Progenitor cell of endocrine pancreas (in vitro differentiated cells): ENCODE results near the gene MRRF. TPM values are rescaled to one million over a fixed set of nuclear protein-coding genes. Genes with fewer than 3 reads are reported as not detected.
A peak's percentile ranks its signal among the peaks of the same experiment; 100 is the strongest.

Experiments used
- DNase-seq: peaks from one replicate; pipeline ENCODE4 v3.0.0; 2021; ENCODE audit warnings: low spot score; ENCODE audit not compliant: unreplicated experiment
- H3K27ac Mint-ChIP-seq: 2 replicates; pipeline ENCODE4 v1.8.0; 2021; ENCODE audit warnings: mild to moderate bottlenecking, moderate library complexity, mixed read lengths
- H3K27me3 Mint-ChIP-seq: 2 replicates; pipeline ENCODE4 v1.8.0; 2021; ENCODE audit warnings: mixed read lengths
- H3K36me3 Mint-ChIP-seq: 2 replicates; pipeline ENCODE4 v1.8.0; 2022; ENCODE audit warnings: mixed read lengths; ENCODE audit not compliant: insufficient read depth
- H3K4me1 Mint-ChIP-seq: 2 replicates; pipeline ENCODE4 v1.8.0; 2021; ENCODE audit warnings: low read depth, mixed read lengths
- H3K4me3 Mint-ChIP-seq: 2 replicates; pipeline ENCODE4 v1.8.0; 2021; ENCODE audit warnings: low read depth, mild to moderate bottlenecking, moderate library complexity, mixed read lengths
- H3K9me3 Mint-ChIP-seq: 2 replicates; pipeline ENCODE4 v1.8.0; 2021; ENCODE audit warnings: low read depth, mixed read lengths
- total RNA-seq: library from RNA; stranded (reverse); gene quantifications from 2 replicates; pipeline ENCODE4 v1.2.1, GENCODE V29; 2021
- TF ChIP-seq, protein P1 (sequence below): fragments of 200-600 bp; sonication (generic); IDR thresholded peaks from one replicate; pipeline ENCODE4 v1.5.0; 2021; ENCODE audit warnings: antibody characterized with exemption, mild to moderate bottlenecking; ENCODE audit not compliant: unreplicated experiment

MRRF gene
- total RNA-seq, 1 donor from 2014 or later: 34.3 TPM

DNA sequence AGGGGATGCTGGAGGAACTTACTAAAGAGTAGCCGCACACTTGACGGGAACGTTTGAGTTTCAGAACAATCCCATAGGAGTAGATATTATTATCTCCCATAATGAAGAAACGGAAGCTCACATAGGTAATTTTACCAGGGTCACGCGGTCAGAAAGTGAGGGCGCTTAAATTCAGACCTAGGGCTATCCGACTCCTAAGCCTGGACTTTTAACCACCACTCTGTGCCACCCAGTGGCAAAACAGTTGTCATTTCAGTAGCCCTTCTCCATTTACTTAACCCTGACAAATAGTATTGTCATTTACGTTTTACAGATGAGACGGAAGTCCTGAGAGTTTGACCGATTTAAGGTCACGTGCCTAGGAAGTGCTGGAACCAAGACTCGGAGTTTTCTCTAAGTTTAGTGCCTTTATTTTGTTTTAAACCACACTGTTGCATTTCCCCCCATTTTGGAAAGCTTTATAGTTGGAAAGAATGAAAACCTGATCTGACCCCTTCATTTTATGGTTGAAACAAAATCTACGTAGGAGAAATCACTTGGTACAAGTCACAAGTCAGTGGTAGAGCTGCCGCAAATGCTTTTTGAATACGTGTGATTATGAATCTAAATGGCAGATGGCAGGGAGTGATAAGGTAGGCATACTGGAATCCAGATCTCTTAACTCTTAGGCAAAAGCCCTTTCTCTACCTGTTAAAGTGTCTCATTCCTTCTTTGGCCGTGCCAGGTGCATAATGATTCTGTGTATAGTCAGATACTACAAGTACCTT lies 650 bp downstream of the MRRF start:
- Mint-ChIP-seq H3K4me1 (peaks cover 21% of the 10 kb centered on the region), H3K27me3 (no peaks in the 10 kb centered on the region), H3K4me3 (peak overlapping the region; percentile 95), H3K27ac (peak overlapping the region; percentile 99), H3K9me3 (no peaks in the 10 kb centered on the region), H3K36me3 (peaks cover 5% of the 10 kb centered on the region)
- TF ChIP-seq, protein P1, sequence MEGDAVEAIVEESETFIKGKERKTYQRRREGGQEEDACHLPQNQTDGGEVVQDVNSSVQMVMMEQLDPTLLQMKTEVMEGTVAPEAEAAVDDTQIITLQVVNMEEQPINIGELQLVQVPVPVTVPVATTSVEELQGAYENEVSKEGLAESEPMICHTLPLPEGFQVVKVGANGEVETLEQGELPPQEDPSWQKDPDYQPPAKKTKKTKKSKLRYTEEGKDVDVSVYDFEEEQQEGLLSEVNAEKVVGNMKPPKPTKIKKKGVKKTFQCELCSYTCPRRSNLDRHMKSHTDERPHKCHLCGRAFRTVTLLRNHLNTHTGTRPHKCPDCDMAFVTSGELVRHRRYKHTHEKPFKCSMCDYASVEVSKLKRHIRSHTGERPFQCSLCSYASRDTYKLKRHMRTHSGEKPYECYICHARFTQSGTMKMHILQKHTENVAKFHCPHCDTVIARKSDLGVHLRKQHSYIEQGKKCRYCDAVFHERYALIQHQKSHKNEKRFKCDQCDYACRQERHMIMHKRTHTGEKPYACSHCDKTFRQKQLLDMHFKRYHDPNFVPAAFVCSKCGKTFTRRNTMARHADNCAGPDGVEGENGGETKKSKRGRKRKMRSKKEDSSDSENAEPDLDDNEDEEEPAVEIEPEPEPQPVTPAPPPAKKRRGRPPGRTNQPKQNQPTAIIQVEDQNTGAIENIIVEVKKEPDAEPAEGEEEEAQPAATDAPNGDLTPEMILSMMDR: no peak
- DNase-seq: no peak

DNA sequence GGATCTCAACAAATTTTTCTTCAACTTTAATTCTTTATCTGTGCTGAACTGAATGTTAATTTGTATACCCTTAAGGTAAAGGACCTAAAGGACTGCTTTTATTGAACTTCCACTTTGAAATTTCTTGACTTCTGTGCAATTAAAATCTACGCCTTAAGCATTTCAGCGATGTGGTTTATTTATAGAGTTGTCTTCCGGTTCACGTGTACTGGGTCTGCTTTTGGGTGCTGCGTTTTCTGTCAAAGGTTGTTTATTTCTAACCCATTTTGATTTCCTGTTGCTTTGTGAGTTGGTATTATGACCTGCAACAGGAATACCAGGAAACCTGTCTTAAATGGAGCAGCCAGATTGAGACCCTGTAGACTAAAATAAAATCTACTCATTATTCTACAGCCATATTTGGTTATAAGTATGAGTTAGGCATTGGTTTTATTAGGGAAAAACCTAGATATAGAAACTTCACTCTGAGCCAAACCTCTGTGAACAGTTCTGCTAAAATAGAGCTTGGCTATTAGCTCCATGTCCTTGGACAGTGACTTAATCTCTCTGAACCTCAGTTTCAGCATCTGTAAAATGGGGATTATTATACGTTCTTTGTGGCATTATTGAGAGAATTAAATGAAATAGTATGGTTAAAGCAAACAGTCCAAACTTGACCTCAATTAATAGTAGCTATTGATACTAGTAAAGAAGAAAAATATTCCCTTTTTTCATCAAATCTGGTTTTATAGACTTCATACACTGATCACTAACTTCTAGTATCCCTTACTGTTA lies 3.5 kb downstream of the MRRF start:
- Mint-ChIP-seq H3K9me3 (no peaks in the 10 kb centered on the region), H3K36me3 (peaks cover 8% of the 10 kb centered on the region), H3K4me3 (no peak overlapping the region), H3K27ac (no peak overlapping the region), H3K4me1 (peaks cover 16% of the 10 kb centered on the region), H3K27me3 (no peaks in the 10 kb centered on the region)
- TF ChIP-seq, protein P1: no peak
- no peak for DNase-seq

DNA sequence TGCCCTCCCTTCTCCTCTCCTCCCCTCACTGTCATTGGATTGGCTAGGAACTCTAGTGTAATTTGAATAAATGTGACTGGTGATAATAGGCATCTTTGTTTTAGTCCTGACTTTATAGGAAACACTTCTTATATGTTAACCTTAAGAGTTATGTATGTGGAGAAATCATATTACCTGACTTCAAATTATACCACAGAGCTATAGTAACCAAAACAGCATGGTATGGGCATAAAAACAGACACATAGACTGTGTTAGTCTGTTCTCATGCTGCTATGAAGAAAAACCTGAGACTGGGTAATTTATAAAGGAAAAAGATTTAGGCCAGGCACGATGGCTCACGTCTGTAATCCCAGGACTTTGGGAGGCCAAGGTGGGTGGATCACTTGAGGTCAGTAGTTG lies 9.4 kb downstream of the MRRF start:
- H3K4me3 Mint-ChIP-seq: no peak overlapping the region
- DNase-seq: no peak
- peaks cover 41% of the 10 kb centered on the region for H3K36me3 Mint-ChIP-seq
- H3K4me1 Mint-ChIP-seq: peaks cover 5% of the 10 kb centered on the region
- TF ChIP-seq, protein P1: no peak
- no peak overlapping the region for H3K27ac Mint-ChIP-seq
- peaks cover 9% of the 10 kb centered on the region for H3K9me3 Mint-ChIP-seq
- no peaks in the 10 kb centered on the region for H3K27me3 Mint-ChIP-seq

DNA sequence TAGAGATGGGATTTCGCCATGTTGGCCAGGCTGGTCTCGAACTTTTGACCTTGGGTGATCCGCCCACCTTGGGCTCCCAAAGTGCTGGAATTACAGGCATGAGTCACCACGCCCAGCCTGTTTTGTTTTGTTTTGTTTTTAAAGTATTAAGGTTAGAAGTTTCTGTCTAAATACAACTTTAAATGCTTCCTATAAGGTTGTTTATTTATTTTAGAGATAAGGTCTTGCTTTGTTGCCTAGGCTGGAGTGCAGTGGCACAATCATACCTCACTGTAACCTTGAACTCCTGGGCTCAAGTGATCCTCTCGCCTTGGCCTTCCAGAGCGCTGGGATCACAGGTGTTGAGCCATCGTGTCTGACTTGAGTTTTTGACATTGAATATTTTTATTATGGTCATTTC lies 11.4 kb downstream of the MRRF start:
- peaks cover 9% of the 10 kb centered on the region for H3K9me3 Mint-ChIP-seq
- H3K27me3 Mint-ChIP-seq: no peaks in the 10 kb centered on the region
- no peak overlapping the region for H3K4me3 Mint-ChIP-seq
- peaks cover 5% of the 10 kb centered on the region for H3K4me1 Mint-ChIP-seq
- no peak overlapping the region for H3K27ac Mint-ChIP-seq
- H3K36me3 Mint-ChIP-seq: peaks cover 41% of the 10 kb centered on the region
- TF ChIP-seq, protein P1: no peak
- no peak for DNase-seq

DNA sequence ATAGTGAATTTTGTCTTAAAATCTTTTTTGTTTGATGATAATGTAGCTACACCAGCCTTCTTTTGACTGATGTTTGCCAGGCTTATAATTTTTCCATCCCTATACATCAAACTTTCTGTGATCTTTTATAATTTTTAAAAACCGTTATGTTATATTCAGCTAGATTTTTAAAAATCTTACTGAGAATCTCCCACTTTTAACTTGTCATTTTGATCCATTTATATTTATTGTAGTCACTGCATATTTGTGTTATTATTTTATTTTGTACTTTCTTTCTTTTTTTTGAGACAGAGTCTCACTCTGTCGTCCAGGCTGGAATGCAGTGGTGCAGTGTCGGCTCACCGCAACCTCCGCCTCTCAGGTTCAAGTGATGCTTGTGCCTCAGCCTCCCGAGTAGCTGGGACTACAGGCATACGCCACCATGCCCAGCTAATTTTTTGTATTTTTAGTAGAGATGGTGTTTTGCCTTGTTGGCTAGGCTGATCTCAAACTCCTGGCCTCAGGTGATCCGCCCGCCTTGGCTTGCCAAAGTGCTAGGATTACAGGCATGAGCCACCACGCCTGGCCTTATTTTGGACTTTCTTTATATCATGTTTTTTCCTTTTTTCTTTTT lies 12.7 kb downstream of the MRRF start:
- Mint-ChIP-seq H3K9me3 (peaks cover 9% of the 10 kb centered on the region), H3K27me3 (no peaks in the 10 kb centered on the region), H3K36me3 (peaks cover 43% of the 10 kb centered on the region), H3K4me1 (peaks cover 13% of the 10 kb centered on the region), H3K4me3 (no peak overlapping the region), H3K27ac (no peak overlapping the region)
- DNase-seq: no peak
- TF ChIP-seq, protein P1: no peak
